GM12878 (cell line): ENCODE measurements around the gene ING4. TPM values are rescaled to one million over a fixed set of nuclear protein-coding genes. Genes with fewer than 3 reads are reported as not detected.
A peak's percentile ranks its signal among the peaks of the same experiment; 100 is the strongest.

Experiments
- BMI1 ChIP-seq: fragments of 450-650 bp; IDR thresholded peaks from 2 replicates; pipeline ENCODE4 v1.6.1; 2016; ENCODE audit warnings: mild to moderate bottlenecking, moderate library complexity, borderline replicate concordance
- BRCA1 ChIP-seq: IDR thresholded peaks from 2 replicates; pipeline ENCODE4 v1.6.1; 2011; ENCODE audit warnings: low read depth, low read length, improper control_type of control experiment
- CEBPB ChIP-seq, 2 experiments: fragments of 150-350 bp in 1 of 2; IDR thresholded peaks; 2 replicates each; pipeline ENCODE4 v1.6.1; 2012 to 2014; ENCODE audit warnings: low read depth in 2 of 2, low read length in 2 of 2, borderline replicate concordance in 1 of 2, inconsistent platforms in 1 of 2
- CHD1 ChIP-seq: IDR thresholded peaks from 2 replicates; pipeline ENCODE4 v1.6.1; 2012; ENCODE audit warnings: low read depth, low read length, improper control_type of control experiment
- CTCF ChIP-seq, 3 experiments: IDR thresholded peaks in 2 of 3; conservative IDR thresholded peaks in 1 of 3; 2 replicates each; pipeline ENCODE4 v1.5.1; 2011; ENCODE audit warnings: low read depth in 3 of 3, low read length in 3 of 3, mild to moderate bottlenecking in 3 of 3, control low read depth in 2 of 3, moderate library complexity in 2 of 3, inconsistent platforms in 1 of 3, mixed read lengths in 1 of 3; ENCODE audit not compliant: control insufficient read depth in 2 of 3, insufficient read depth in 1 of 3; ENCODE audit errors: extremely low read depth in 1 of 3
- DPF2 ChIP-seq: fragments of 450-650 bp; IDR thresholded peaks from 2 replicates; pipeline ENCODE4 v1.6.1; 2017; ENCODE audit warnings: mild to moderate bottlenecking
- FOS ChIP-seq: IDR thresholded peaks from 3 replicates; pipeline ENCODE4 v1.6.1; 2011; ENCODE audit warnings: borderline replicate concordance; ENCODE audit not compliant: insufficient read length; ENCODE audit errors: extremely low read depth
- IRF5 ChIP-seq: fragments of 450-650 bp; IDR thresholded peaks from 2 replicates; pipeline ENCODE4 v1.6.1; 2017; ENCODE audit warnings: borderline replicate concordance
- MTA3 ChIP-seq: IDR thresholded peaks from 2 replicates; pipeline ENCODE4 v1.6.1; 2012; ENCODE audit warnings: low read length, inconsistent platforms, borderline replicate concordance
- NFYB ChIP-seq: IDR thresholded peaks from 2 replicates; pipeline ENCODE4 v1.6.1; 2011; ENCODE audit warnings: low read depth, mild to moderate bottlenecking, low read length, improper control_type of control experiment, moderate library complexity; ENCODE audit not compliant: insufficient read depth
- RAD51 ChIP-seq: fragments of 450-650 bp; IDR thresholded peaks from 2 replicates; pipeline ENCODE4 v1.6.1; 2016; ENCODE audit warnings: moderate library complexity, mild to moderate bottlenecking, inconsistent platforms
- RELB ChIP-seq: fragments of 450-650 bp; IDR thresholded peaks from 2 replicates; pipeline ENCODE4 v1.6.1; 2017; ENCODE audit warnings: low read depth, mild to moderate bottlenecking, moderate library complexity
- SMARCA5 ChIP-seq: fragments of 450-650 bp; IDR thresholded peaks from 2 replicates; pipeline ENCODE4 v1.6.1; 2017; ENCODE audit warnings: mild to moderate bottlenecking
- STAT3 ChIP-seq: IDR thresholded peaks from 2 replicates; pipeline ENCODE4 v1.6.1; 2011; ENCODE audit warnings: low read depth, low read length, improper control_type of control experiment
- SUPT20H ChIP-seq: IDR thresholded peaks from 2 replicates; pipeline ENCODE4 v1.6.1; 2011; ENCODE audit warnings: low read depth, mild to moderate bottlenecking, low read length, moderate library complexity, borderline replicate concordance; ENCODE audit not compliant: control insufficient read depth
- TARDBP ChIP-seq: IDR thresholded peaks from 2 replicates; pipeline ENCODE4 v1.6.1; 2016; ENCODE audit warnings: borderline replicate concordance
- ZNF207 ChIP-seq: fragments of 450-650 bp; IDR thresholded peaks from 2 replicates; pipeline ENCODE4 v1.6.1; 2014; ENCODE audit warnings: antibody characterized with exemption, mild to moderate bottlenecking, borderline replicate concordance
- ZZZ3 ChIP-seq: IDR thresholded peaks from 2 replicates; pipeline ENCODE4 v1.6.1; 2011; ENCODE audit warnings: low read depth; ENCODE audit not compliant: control insufficient read depth, insufficient read length
- polyA plus RNA-seq, 11 experiments: library from polyadenylated mRNA; depleted of rRNA in 4 of 11; unstranded in 6 of 11; stranded (reverse) in 5 of 11; fragments of >200 nt; fragmentation: Nextera tagmentation in 4 of 11; fragmentation: Illumina TruSeq in 1 of 11; extraction: Ambion mirVana in 4 of 11; extraction: Trizol in 1 of 11; gene quantifications; 1 replicate in 1 of 11; 2 replicates in 10 of 11; pipeline versions ENCODE4 v1.2.1 to v1.2.3, GENCODE V29; 2011 to 2016; ENCODE audit warnings: inconsistent platforms in 2 of 11, missing spikeins in 2 of 11, low read depth in 1 of 11
- total RNA-seq, 4 experiments: library from RNA; depleted of rRNA in 3 of 4; stranded (reverse); fragments of >200 nt in 3 of 4; fragmentation: Illumina TruSeq in 1 of 4; extraction: Trizol in 1 of 4; gene quantifications; 2 replicates each; pipeline versions ENCODE4 v1.2.1 to v1.2.3, GENCODE V29; 2013 to 2021
- TF ChIP-seq, protein P1 (sequence below): fragments of 450-650 bp; IDR thresholded peaks from 2 replicates; pipeline ENCODE4 v1.6.1; 2018; ENCODE audit warnings: borderline replicate concordance, mild to moderate bottlenecking; ENCODE audit not compliant: partially characterized antibody
- TF ChIP-seq, protein P2 (sequence below): IDR thresholded peaks from 2 replicates; pipeline ENCODE4 v1.6.1; 2011; ENCODE audit warnings: mild to moderate bottlenecking, low read depth, low read length, moderate library complexity; ENCODE audit not compliant: insufficient replicate concordance

The ING4 gene
- total and polyA plus RNA-seq, 10 of the 15 experiments (the other 5 are each of a cell fraction or from before 2014, with no cell fraction given): 7.2 to 53.9 (median 21.8) TPM

GRCh38 chr12:6696690-6697583 is 34.0 kb upstream of the ING4 start (continued):
- TF ChIP-seq, protein P1, sequence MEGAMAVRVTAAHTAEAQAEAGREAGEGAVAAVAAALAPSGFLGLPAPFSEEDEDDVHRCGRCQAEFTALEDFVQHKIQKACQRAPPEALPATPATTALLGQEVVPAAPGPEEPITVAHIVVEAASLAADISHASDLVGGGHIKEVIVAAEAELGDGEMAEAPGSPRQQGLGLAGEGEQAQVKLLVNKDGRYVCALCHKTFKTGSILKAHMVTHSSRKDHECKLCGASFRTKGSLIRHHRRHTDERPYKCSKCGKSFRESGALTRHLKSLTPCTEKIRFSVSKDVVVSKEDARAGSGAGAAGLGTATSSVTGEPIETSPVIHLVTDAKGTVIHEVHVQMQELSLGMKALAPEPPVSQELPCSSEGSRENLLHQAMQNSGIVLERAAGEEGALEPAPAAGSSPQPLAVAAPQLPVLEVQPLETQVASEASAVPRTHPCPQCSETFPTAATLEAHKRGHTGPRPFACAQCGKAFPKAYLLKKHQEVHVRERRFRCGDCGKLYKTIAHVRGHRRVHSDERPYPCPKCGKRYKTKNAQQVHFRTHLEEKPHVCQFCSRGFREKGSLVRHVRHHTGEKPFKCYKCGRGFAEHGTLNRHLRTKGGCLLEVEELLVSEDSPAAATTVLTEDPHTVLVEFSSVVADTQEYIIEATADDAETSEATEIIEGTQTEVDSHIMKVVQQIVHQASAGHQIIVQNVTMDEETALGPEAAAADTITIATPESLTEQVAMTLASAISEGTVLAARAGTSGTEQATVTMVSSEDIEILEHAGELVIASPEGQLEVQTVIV: no peak
- no peak for TF ChIP-seq BRCA1
- TF ChIP-seq CHD1: no peak
- TF ChIP-seq MTA3: 0 out of 2 replicates have a peak, but pooled peaks have one; percentile 39
- no peak for TF ChIP-seq BMI1
- no peak for TF ChIP-seq ZZZ3
- TF ChIP-seq IRF5: no peak
- TF ChIP-seq ZNF207: no peak
- no peak for TF ChIP-seq STAT3
- TF ChIP-seq, protein P2, sequence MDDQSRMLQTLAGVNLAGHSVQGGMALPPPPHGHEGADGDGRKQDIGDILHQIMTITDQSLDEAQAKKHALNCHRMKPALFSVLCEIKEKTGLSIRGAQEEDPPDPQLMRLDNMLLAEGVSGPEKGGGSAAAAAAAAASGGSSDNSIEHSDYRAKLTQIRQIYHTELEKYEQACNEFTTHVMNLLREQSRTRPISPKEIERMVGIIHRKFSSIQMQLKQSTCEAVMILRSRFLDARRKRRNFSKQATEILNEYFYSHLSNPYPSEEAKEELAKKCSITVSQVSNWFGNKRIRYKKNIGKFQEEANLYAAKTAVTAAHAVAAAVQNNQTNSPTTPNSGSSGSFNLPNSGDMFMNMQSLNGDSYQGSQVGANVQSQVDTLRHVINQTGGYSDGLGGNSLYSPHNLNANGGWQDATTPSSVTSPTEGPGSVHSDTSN: no peak
- no peak for TF ChIP-seq FOS
- TF ChIP-seq CTCF (IDR thresholded peaks at IDR 0.05 in 2 of 3, conservative IDR thresholded peaks at IDR 0.05 in 1 of 3; ENCODE audit: control insufficient read depth in 2 of 3, extremely low read depth in 1 of 3, insufficient read depth in 1 of 3, low read depth in 3 of 3, low read length in 3 of 3): no peak
- no peak for TF ChIP-seq TARDBP
- no peak for TF ChIP-seq RAD51
- peak; percentile 56; the same call in 1 of the 2 replicates for TF ChIP-seq DPF2
- TF ChIP-seq NFYB: no peak
- 0 out of 2 replicates have a peak, but pooled peaks have one; percentile 31 for TF ChIP-seq SMARCA5
- TF ChIP-seq RELB: peak; percentile 57; the same call in 1 of the 2 replicates
- no peak for TF ChIP-seq SUPT20H
- no peak for TF ChIP-seq CEBPB (IDR thresholded peaks at IDR 0.05; ENCODE audit: borderline replicate concordance in 1 of 2, low read depth in 2 of 2, low read length in 2 of 2)
